ENCODE results near the gene TRPV3. TPM values are rescaled to one million over a fixed set of nuclear protein-coding genes. Genes with fewer than 3 reads are reported as not detected.
A peak's percentile ranks its signal among the peaks of the same experiment; 100 is the strongest.
"Not testable (repeated sequence)": the region's sequence is repeated elsewhere in the genome, so short reads cannot be mapped to it uniquely, and the experiment has no call there.

TRPV3 gene
- total RNA-seq, 1 experiment from 2014 or later: 0.57 TPM

- DNase-seq (ENCODE audit: extremely low read depth, low read depth): no peak
These were observed 77.6 kb downstream of the TRPV3 start for GRCh38 chr17:3479988-3480387.

- no peak for DNase-seq (ENCODE audit: extremely low read depth, low read depth)
These were observed 81.6 kb downstream of the TRPV3 start, which contains the start of gene ASPA for GRCh38 chr17:3475812-3476610. ASPA (plus strand) TSS chr17:3475997; CDS start chr17:3476160, 163 bp downstream.

GRCh38 chr17:3475251-3475685, 82.3 kb downstream of the TRPV3 start:
- no peak for DNase-seq (ENCODE audit: extremely low read depth, low read depth)

- DNase-seq (ENCODE audit: extremely low read depth, low read depth): peak; percentile 12
These were observed 83.4 kb downstream of the TRPV3 start for GRCh38 chr17:3474212-3474611.

- no peak for DNase-seq (ENCODE audit: extremely low read depth, low read depth)
These were observed 85.5 kb downstream of the TRPV3 start for GRCh38 chr17:3472137-3472536.

GRCh38 chr17:3471599-3471998, 86.0 kb downstream of the TRPV3 start, which contains the start of gene SPATA22:
SPATA22 (minus strand) TSS chr17:3471819; CDS start chr17:3469325, 2,494 bp downstream.
- DNase-seq (ENCODE audit: extremely low read depth, low read depth): no peak

GRCh38 chr17:3469529-3469928, 88.1 kb downstream of the TRPV3 start:
- no peak for DNase-seq (ENCODE audit: extremely low read depth, low read depth)

- not testable (repeated sequence) for DNase-seq (ENCODE audit: extremely low read depth, low read depth)
These were observed 91.3 kb downstream of the TRPV3 start for GRCh38 chr17:3466355-3466754.

Other genes starting within 250 kb of the TRPV3 start
- not detected in 2 replicates for gene OR3A2, start 171.5 kb downstream of the TRPV3 start, total RNA-seq (2014; rRNA removed; shearing (Covaris generic))
- gene OR1E1, start 159.4 kb downstream of the TRPV3 start, total RNA-seq (2014; rRNA removed; shearing (Covaris generic)): not detected in 2 replicates
- gene OR3A3, start 146.4 kb downstream of the TRPV3 start, total RNA-seq (2014; rRNA removed; shearing (Covaris generic)): not detected in 2 replicates
- not detected in 2 replicates for gene OR1E2, start 124.0 kb downstream of the TRPV3 start, total RNA-seq (2014; rRNA removed; shearing (Covaris generic))
- not detected in 2 replicates for gene SPATA22, start 86.0 kb downstream of the TRPV3 start, total RNA-seq (2014; rRNA removed; shearing (Covaris generic))
- not detected in 2 replicates for gene ASPA, start 81.8 kb downstream of the TRPV3 start, total RNA-seq (2014; rRNA removed; shearing (Covaris generic))
- 1.6 and 1.9 TPM in 2 replicates for gene TRPV1, start 51.6 kb upstream of the TRPV3 start, total RNA-seq (2014; rRNA removed; shearing (Covaris generic))
- gene SHPK, start 78.4 kb upstream of the TRPV3 start, total RNA-seq (2014; rRNA removed; shearing (Covaris generic)): 8.8 and 9.7 TPM in 2 replicates
- gene CTNS, start 78.9 kb upstream of the TRPV3 start, total RNA-seq (2014; rRNA removed; shearing (Covaris generic)): 13.2 and 16.1 TPM in 2 replicates
- gene TAX1BP3, start 110.8 kb upstream of the TRPV3 start, total RNA-seq (2014; rRNA removed; shearing (Covaris generic)): 52.0 and 64.6 TPM in 2 replicates
- 53.1 and 61.6 TPM in 2 replicates for gene EMC6, start 111.0 kb upstream of the TRPV3 start, total RNA-seq (2014; rRNA removed; shearing (Covaris generic))
- 28.7 and 28.9 TPM in 2 replicates for gene P2RX5, start 138.3 kb upstream of the TRPV3 start, total RNA-seq (2014; rRNA removed; shearing (Covaris generic))
- gene HASPIN, start 166.1 kb upstream of the TRPV3 start, total RNA-seq (2014; rRNA removed; shearing (Covaris generic)): 13.2 and 13.9 TPM in 2 replicates
- gene ITGAE, start 243.4 kb upstream of the TRPV3 start, total RNA-seq (2014; rRNA removed; shearing (Covaris generic)): 57.3 and 63.4 TPM in 2 replicates